Neutrophil (primary cell): Measurements from ENCODE around the gene TBCCD1.
A peak's percentile ranks its signal among the peaks of the same experiment; 100 is the strongest.

ENCODE experiments used
- H3K27ac ChIP-seq: fragments of 200-600 bp; sonication (generic); 2 replicates; pipeline ENCODE4 v1.5.1; 2016; ENCODE audit warnings: mild to moderate bottlenecking, moderate library complexity
- H3K27me3 ChIP-seq: fragments of 200-600 bp; sonication (generic); 2 replicates; pipeline ENCODE4 v1.6.0; 2016; ENCODE audit warnings: mild to moderate bottlenecking
- H3K36me3 ChIP-seq: fragments of 200-600 bp; sonication (generic); 2 replicates; pipeline ENCODE4 v1.5.1; 2017
- H3K4me1 ChIP-seq, 2 experiments: fragments of 200-600 bp in 1 of 2; sonication (generic) in 1 of 2; 1 replicate in 1 of 2; 2 replicates in 1 of 2; pipeline versions ENCODE4 v1.5.1 to v1.6.1; 2013 to 2016; ENCODE audit warnings: low read depth in 1 of 2, low read length in 1 of 2, mild to moderate bottlenecking in 1 of 2, moderate library complexity in 1 of 2; ENCODE audit not compliant: control insufficient read depth in 1 of 2, insufficient read depth in 1 of 2
- H3K4me3 ChIP-seq, 2 experiments: fragments of 200-600 bp in 1 of 2; sonication (generic) in 1 of 2; 1 replicate in 1 of 2; 2 replicates in 1 of 2; pipeline ENCODE4 v1.5.1; 2013 to 2016; ENCODE audit warnings: low read depth in 1 of 2, low read length in 1 of 2, mild to moderate bottlenecking in 1 of 2, moderate library complexity in 1 of 2
- H3K9me3 ChIP-seq: fragments of 200-600 bp; sonication (generic); 2 replicates; pipeline ENCODE4 v1.5.1; 2016
- TF ChIP-seq, protein P1 (sequence below): fragments of 200-600 bp; sonication (generic); IDR thresholded peaks from 2 replicates; pipeline ENCODE4 v1.5.1; 2016; ENCODE audit warnings: antibody characterized with exemption

The TBCCD1 gene

DNA sequence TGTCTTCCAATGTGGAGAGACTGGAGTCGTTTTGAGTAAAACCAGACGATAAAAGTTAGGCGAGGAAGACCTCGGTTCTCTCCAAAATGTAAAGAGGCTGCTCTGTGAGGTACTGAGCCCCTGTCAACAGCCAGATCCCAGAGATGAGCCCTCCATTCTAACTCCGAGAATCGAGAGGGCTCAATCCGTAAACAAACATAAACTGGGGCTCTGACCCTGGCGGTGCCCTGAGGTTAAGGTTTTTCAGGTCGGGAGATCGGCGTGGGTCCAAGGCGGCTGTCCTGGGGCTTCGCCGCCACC is 417 bp downstream of the TBCCD1 start:
- no peaks in the 10 kb centered on the region for H3K9me3 ChIP-seq
- peak overlapping the region; percentile 81 for H3K27ac ChIP-seq
- H3K4me3 ChIP-seq = peak overlapping the region; percentile 87 to 91
- H3K27me3 ChIP-seq = no peaks in the 10 kb centered on the region
- peaks cover 33% of the 10 kb centered on the region in 2 experiments for H3K4me1 ChIP-seq
- TF ChIP-seq, protein P1, sequence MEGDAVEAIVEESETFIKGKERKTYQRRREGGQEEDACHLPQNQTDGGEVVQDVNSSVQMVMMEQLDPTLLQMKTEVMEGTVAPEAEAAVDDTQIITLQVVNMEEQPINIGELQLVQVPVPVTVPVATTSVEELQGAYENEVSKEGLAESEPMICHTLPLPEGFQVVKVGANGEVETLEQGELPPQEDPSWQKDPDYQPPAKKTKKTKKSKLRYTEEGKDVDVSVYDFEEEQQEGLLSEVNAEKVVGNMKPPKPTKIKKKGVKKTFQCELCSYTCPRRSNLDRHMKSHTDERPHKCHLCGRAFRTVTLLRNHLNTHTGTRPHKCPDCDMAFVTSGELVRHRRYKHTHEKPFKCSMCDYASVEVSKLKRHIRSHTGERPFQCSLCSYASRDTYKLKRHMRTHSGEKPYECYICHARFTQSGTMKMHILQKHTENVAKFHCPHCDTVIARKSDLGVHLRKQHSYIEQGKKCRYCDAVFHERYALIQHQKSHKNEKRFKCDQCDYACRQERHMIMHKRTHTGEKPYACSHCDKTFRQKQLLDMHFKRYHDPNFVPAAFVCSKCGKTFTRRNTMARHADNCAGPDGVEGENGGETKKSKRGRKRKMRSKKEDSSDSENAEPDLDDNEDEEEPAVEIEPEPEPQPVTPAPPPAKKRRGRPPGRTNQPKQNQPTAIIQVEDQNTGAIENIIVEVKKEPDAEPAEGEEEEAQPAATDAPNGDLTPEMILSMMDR = no peak
- H3K36me3 ChIP-seq = no peaks in the 10 kb centered on the region

DNA sequence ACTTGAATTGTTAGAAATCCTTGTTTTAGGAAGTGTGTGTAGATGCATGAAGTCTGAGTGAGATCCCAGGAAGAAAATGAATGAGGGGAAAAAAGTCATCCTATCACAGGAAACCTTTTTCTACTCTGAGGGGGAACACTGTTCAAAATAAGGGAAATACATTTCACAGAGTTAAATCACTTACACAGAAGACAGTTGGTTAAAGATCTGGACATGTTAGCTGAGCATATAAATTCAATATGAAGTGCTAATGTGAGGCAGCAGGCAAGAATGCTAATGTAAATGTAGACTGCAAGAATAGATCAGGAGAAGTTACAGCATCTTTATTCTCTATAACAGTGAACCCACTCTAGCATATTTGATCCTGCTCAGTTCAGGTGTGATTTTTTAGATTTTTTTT is 2.6 kb downstream of the TBCCD1 start:
- Histone ChIP-seq H3K4me3 (no peak overlapping the region), H3K36me3 (no peaks in the 10 kb centered on the region), H3K27me3 (no peaks in the 10 kb centered on the region), H3K4me1 (peaks cover 18 to 20% of the 10 kb centered on the region in 2 experiments), H3K9me3 (no peaks in the 10 kb centered on the region), H3K27ac (no peak overlapping the region)
- TF ChIP-seq, protein P1 = no peak

DNA sequence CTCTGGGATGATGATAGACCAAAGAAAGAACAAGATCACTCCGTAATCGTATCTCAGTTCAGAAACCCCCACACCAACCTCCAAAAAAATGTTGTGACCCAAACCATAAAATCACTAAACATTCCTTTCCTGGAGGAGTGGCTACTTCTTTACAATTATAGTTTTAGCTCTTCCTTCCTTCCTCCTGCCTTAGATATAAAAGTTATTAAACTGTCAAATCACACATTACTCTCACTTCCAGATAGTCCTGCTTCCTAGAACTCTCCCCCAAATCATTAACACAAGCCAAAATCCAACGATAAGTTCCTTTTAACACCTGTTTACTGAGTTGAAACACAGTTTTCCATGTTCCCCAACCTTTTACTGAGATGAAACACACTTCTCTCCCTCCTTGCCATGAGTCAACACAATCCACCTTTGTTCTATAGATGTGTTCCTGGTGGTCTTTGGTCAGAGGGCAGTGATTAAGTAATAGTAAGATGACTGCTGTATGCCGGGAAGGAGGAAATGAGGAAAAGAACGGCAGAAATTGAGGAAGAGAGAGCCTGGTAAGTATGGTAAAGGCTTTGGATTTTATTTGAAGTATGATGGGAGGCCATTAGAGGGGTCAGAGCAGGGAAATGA is 14.6 kb downstream of the TBCCD1 start:
- Histone ChIP-seq H3K4me3 (no peak overlapping the region), H3K9me3 (no peaks in the 10 kb centered on the region), H3K27ac (no peak overlapping the region), H3K4me1 (no peaks in the 10 kb centered on the region), H3K27me3 (no peaks in the 10 kb centered on the region), H3K36me3 (peaks cover 46% of the 10 kb centered on the region)
- TF ChIP-seq, protein P1 = no peak

DNA sequence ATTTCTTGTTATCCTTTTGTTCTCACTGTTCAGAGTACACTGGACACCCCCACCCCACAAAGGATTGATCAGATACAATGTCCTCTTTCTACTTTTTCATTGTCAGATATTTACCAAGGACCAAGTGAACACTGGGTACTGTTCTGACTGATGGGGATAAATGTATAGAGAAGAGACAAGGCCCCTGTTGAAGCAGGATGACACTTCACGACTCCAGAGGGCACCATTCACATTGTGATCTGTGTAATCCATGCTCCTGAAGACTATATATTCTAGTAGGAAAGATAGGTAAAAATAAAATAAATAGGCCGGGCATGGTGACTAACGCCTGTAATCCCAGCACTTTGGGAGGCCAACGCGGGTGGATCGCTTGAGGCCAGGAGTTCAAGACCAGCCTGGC is 15.8 kb downstream of the TBCCD1 start:
- TF ChIP-seq, protein P1 = no peak
- Histone ChIP-seq H3K27me3 (no peaks in the 10 kb centered on the region), H3K36me3 (peaks cover 39% of the 10 kb centered on the region), H3K4me1 (no peaks in the 10 kb centered on the region), H3K9me3 (no peaks in the 10 kb centered on the region), H3K27ac (no peak overlapping the region), H3K4me3 (no peak overlapping the region)

DNA sequence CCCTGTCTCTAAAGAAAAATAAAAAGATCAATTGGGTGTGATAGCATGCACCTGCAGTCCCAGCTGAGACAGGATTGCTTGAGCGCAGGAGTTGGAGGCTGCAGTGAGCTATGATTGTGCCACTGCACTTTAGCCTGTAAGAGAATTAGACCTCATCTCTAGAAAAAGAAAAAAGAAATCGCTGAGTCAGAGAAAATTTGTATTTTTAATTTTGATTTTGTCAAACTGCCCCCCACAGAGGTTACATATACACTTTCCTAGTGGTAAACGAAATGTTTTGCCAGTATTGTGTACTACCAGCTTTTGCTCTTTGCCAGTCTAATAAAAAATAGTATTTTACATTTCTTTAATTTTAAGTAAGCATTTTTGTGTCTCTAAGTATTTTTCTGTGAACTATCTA is 17.6 kb downstream of the TBCCD1 start:
- TF ChIP-seq, protein P1 = no peak
- Histone ChIP-seq H3K27ac (no peak overlapping the region), H3K27me3 (no peaks in the 10 kb centered on the region), H3K4me3 (no peak overlapping the region), H3K9me3 (no peaks in the 10 kb centered on the region), H3K36me3 (peaks cover 32% of the 10 kb centered on the region), H3K4me1 (no peaks in the 10 kb centered on the region)

DNA sequence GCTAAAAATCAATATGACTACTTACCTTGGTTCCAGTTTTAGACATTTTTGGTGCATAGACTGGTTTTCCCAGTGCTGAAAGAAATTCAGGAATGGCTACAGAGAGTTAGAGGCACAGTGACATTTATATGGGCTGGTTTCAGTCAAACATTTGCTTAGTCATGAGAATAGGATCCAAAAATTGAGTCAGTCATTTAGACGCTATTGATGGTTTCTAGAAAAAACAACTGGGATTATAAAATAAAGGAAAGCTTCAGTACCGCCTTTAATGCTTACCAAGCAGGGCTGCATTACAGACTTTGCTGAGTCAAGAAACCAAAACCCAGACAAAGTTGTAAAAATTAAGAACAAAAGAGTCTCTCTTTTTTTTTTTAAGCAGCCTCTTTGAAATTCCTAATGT is 22.9 kb downstream of the TBCCD1 start, which contains the start of gene CRYGS:
Gene CRYGS, minus strand, starts transcription at position 100 of the 400 bp plus-strand sequence. Its CDS starts 54 bp downstream, at position 46.
- Histone ChIP-seq H3K36me3 (peaks cover 4% of the 10 kb centered on the region), H3K9me3 (no peaks in the 10 kb centered on the region), H3K4me3 (no peak within 1 kb of the TSS), H3K27ac (no peak within 1 kb of the TSS), H3K4me1 (peaks cover 9 to 18% of the 10 kb centered on the region in 2 experiments), H3K27me3 (no peaks in the 10 kb centered on the region)
- TF ChIP-seq, protein P1 = no peak
